Activated T-cell treated with anti-CD3 and anti-CD28 coated beads, Interleukin-2, amount 50 U/mL, for 1 hour (primary cell): ENCODE data around the gene WFDC12.

Experiments
- DNase-seq: peaks from one replicate; pipeline ENCODE4 v3.0.0-alpha.2; 2020

The WFDC12 gene

GRCh38 chr20:45114465-45115385 is 9.5 kb downstream of the WFDC12 start, which contains the start of gene WFDC5:
Gene WFDC5 (minus strand): TSS chr20:45115174. CDS start chr20:45115083, 91 bp downstream.
- DNase-seq, result no peak

- DNase-seq, result no peak
Measured at GRCh38 chr20:45113865-45114264, 10.4 kb downstream of the WFDC12 start.

- no peak for DNase-seq
Measured at GRCh38 chr20:45112754-45113153, 11.5 kb downstream of the WFDC12 start.

- DNase-seq, result no peak
Measured at GRCh38 chr20:45111799-45112471, 12.3 kb downstream of the WFDC12 start.

DNA sequence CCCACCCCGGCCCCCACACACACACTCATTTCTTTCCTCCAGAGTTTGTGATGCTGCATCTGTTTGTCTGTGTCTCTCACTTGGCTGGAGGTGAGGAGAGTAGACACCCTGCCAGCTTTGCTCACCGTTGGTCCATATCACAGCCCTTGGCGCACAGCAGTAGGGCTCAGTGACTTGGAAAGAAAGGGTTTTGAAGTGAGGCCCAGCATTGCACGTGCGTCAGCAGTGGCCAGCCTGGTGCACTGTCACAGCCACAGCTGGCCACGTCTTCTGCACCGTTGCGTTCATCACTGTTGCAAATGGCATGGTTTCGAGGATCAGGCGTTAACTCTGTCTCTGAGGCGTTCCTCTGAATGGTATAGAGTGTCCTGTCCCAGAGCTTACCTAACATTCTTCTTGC is 13.0 kb downstream of the WFDC12 start:
- no peak for DNase-seq

DNA sequence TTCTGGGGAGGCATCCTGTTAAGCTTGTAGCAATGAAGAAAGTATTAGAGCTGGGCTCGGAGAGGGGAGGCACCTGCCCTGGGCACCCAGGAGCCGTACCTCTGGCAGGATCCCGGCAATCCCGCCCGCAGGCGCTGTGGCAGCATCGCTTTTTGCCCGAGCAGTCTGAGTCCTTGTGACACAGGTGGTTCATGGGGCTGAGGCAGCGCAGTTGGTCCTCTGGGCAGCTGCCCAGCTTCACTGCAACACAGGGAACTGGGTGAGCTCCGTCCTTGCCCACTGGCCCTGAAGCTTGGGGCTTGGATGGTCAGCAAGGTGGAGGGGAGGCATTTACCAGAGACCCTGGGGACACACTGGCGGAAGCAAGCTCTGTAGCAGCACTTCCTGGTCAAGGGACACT is 14.0 kb downstream of the WFDC12 start:
- no peak for DNase-seq

GRCh38 chr20:45109634-45110033 is 14.6 kb downstream of the WFDC12 start:
- DNase-seq, result no peak

DNA sequence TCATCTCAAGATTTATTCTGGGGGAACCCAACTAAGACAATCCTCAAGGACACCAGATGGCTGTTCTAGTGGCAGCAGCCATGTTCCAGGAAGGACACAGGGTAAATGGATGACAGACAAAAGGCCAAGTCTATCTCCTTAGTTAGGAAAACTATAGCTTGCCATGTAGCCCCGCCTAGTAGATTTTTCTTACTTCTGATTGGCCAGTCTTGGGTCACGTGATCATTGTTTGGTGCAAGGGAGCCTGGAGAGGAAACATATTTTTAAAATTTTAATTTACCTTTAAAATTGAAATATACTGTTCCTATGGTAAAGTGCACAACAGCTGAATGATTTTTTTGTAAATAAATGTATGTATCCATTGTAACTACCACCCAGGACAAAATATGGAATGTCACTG is 18.9 kb downstream of the WFDC12 start:
- no peak for DNase-seq

GRCh38 chr20:45104786-45105185 is 19.5 kb downstream of the WFDC12 start:
- no peak for DNase-seq

GRCh38 chr20:45103072-45103471 is 21.2 kb downstream of the WFDC12 start:
- DNase-seq, result no peak

GRCh38 chr20:45101333-45101850 is 22.9 kb downstream of the WFDC12 start:
- DNase-seq, result no peak

DNA sequence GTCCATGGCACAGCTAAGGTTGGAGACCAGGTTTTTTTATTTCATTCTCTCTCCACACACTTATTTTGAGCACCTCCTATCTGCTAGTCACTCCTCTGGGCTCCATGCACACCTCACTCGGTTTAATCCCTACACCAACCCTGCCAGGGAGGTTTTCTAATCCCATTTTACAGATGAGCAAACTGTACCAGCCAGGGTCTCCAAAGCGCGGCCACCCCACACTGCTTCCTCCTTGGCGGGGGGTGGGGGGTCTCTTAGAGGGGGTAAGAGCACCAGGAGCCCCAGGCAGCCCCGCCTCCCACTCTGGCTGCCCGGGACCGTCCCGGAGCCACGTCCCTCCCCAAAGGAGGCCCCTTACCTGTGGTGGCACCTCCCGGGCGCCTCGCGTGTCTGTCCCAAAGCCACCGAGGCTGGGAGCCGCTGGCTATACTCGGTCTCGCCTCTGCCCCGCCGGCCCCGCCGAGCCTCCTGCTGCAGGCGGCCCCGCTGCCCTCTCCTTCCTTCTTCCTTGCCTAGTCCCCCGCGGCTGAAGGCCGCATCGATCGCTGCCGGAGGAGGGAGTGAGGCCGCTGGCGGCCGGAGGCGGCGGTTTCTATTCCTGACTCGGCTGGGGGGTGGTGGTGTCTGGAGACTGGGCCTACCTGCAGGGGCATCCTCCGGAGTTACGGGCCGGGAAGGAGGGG is 23.6 kb downstream of the WFDC12 start, which contains the start of gene KCNS1:
Gene KCNS1 (minus strand): TSS at position 565 of the 683 bp plus-strand sequence. CDS start 1,891 bp downstream, outside the sequence.
- no peak for DNase-seq

DNA sequence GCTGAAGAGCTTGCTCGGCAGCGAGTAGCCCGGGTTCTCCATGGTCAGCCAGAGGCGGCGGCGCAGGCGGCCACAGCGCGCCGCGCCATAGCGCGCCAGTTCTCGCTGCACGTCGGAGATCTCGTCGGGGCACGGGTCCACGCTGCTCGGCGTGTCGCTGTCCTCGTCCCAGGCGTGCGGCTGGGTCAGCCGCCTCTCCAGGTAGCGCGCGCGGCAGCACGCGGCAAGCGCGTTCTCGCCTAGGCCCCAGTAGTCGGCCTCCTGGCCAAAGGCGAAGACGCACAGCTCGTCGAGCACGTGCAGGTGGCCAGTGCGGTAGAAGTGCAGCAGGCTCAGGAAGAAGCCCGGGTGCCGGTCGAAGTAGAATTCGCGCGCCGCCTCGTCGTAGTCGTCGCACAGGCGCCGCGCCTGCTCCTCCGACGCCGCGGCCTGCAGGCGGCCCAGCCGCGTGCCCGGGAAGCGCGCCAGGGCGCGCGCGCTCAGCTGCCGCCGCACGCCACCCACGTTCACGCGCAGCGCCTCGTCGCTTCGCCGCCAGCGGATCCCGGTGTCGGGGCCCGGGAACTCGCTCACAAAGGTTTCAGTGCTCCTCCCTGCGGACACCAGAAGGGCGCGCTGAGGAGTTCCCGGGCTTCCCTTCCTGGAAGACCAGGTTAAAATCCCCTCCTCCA is 26.0 kb downstream of the WFDC12 start:
- DNase-seq, result peak; percentile 26

GRCh38 chr20:45097485-45098102 is 26.7 kb downstream of the WFDC12 start:
- peak; percentile 49 for DNase-seq

DNA sequence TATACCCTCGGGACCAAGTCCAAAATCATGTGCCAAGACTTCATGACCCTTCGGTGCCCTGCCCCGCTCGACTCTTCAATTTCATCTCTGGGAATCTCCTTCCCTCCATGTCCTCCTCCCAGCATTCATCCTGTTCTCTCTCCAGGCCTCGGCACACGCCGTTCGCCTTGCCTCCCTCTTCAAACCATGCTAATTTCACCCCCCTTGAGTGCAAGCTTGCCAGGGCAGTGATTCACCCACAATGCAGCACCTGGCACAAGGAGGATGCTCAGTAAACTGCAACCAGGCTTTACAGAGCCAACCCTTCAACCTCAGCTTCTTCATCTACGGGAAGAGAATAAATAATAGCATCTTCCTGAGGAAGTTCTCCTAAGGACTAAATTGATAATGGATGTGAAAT is 27.5 kb downstream of the WFDC12 start:
- DNase-seq, result no peak

DNA sequence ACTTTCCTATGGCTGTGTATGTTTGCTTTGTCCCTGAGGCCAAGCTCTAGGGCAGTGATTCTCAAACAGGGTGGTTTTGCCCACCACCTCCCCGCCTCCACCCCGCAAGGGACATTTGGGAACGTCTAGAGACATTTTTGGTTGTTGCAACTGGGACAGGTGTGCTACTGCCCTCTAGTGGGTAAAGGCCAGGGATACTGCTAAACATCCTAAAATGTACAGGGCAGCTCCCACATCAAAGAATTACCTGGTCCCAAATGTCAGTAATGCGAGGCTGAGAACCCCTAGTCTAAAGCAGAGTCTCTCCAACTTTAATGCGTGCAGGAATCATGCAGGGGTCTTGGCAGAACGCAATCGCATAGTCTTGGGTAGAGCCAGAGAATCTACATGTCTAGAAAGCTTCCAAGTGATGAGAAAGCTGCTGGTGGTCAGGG is 28.4 kb downstream of the WFDC12 start:
- peak; percentile 52 for DNase-seq

DNA sequence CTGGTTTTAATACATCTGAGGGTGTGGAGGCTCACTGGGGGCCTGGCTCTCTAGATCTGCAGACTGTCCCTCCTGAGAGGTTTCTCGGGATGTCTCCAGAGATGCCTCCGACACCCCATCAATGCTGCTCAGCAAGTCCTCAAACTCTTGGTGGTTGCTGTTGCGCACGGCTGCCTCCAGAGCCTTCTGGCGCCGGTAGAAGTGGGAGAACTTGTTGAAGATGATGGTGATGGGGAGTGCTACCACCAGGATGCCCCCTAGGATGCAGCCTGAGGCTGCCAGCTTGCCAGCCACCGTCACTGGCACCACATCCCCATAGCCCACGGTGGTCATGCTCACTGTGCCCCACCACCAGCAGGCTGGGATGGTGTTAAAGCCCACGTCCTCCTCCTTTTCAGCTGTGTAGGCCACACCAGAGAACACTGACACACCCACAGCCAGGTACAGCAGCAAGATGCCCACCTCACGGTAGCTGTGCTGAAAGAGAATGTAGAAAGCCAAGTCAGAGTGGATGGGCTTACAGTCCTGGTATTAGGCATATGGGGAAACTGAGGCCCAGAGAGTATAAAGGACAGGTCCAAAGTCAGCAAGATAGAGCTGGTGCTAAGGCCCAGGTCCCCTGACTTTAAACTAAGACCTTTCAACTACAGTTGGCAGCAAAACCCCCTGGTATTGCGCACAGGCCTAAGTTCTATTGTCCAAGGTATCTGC is 29.2 kb downstream of the WFDC12 start:
- no peak for DNase-seq

DNA sequence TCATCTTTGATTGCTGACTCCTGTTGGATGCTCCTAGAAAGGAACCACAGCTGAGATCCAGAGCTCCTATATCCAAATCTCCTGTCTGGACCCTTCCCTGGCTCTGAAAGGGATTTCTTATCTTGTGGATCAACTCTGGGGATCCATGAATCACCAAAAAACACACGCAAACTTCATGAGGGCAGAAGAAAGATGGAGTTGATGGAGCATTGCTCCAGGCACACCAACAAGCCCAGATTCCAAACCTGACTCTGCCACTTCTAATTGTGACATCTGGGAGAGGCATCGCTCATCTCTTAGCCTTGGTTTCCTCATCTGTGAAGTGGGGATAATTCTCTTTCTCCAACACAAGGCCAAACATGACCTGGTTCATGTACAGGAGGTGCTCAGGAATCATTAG is 30.1 kb downstream of the WFDC12 start:
- no peak for DNase-seq

GRCh38 chr20:45092898-45093297 is 31.4 kb downstream of the WFDC12 start:
- DNase-seq, result no peak

DNA sequence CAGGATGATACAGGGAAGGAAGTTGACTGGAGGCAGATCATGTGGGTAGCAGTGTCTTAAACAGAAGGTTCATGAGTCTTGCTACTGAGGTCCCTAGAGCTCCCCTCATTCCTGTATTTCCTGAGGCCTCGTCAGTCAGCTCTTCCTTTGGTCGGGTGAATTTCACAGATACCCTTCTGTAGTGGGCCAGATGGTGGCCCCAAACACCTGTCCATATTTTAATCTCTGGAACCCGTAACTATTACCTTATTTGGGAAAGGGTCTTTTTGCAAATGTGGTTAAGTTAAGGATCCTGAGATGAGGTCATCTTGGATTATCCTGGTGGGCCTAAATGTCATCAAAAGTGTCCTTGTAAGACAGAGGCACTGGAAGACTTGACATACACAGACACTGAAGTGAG is 32.9 kb downstream of the WFDC12 start:
- no peak for DNase-seq

DNA sequence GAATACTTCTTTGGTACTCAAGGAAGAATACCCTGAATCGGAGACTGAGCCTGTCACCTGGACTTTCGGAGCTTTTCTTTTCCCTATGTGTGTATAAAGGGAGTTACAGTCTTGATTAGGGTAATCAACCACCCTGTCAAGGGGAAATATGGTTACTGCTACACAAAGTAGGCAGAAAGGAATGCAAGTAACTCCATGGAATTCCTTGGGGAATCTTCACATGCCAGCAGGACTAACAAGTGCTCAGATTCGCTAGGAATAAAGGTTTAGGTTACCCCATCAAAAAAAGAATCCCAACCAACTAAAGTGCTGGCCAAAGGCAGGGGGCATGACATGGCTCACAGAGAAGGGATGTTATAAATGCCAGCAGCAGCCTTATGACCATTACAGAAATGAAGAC is 33.8 kb downstream of the WFDC12 start:
- no peak for DNase-seq
